HG03354 (cell line): ENCODE measurements around the gene GJD2.

Experiments
- ATAC-seq: cut with Tn5 transposase; IDR thresholded peaks from one replicate; pipeline ENCODE4 v1.9.1; 2021; ENCODE audit warnings: mild to moderate bottlenecking; ENCODE audit not compliant: unreplicated experiment, poor library complexity, severe bottlenecking

Gene GJD2

GRCh38 chr15:34754674-34755418, at the start of gene GJD2:
Gene GJD2 (minus strand): TSS chr15:34754998. CDS start chr15:34754488, 510 bp downstream.
- ATAC-seq = no peak

GRCh38 chr15:34804113-34804512, 49.3 kb upstream of the GJD2 start:
- ATAC-seq = no peak

- no peak for ATAC-seq
These were observed 48.3 kb upstream of the GJD2 start for GRCh38 chr15:34802803-34803750.

GRCh38 chr15:34802371-34802770, 47.6 kb upstream of the GJD2 start:
- no peak for ATAC-seq

GRCh38 chr15:34799149-34800101, 44.6 kb upstream of the GJD2 start:
- ATAC-seq = no peak

- ATAC-seq = no peak
These were observed 42.1 kb upstream of the GJD2 start for GRCh38 chr15:34796847-34797435.

- ATAC-seq = no peak
These were observed 40.7 kb upstream of the GJD2 start, which contains the start of gene ACTC1 for GRCh38 chr15:34795267-34796081. Gene ACTC1 (minus strand): TSS chr15:34795549. CDS start chr15:34794808, 741 bp downstream.

- no peak for ATAC-seq
These were observed 39.9 kb upstream of the GJD2 start for GRCh38 chr15:34794590-34795206.

GRCh38 chr15:34793901-34794300, 39.1 kb upstream of the GJD2 start:
- ATAC-seq = no peak

- no peak for ATAC-seq
These were observed 38.3 kb upstream of the GJD2 start for GRCh38 chr15:34793071-34793470.

- ATAC-seq = no peak
These were observed 36.9 kb upstream of the GJD2 start for GRCh38 chr15:34791701-34792100.

GRCh38 chr15:34790121-34790520, 35.3 kb upstream of the GJD2 start:
- no peak for ATAC-seq

- ATAC-seq = no peak
These were observed 34.5 kb upstream of the GJD2 start for GRCh38 chr15:34789326-34789725.

GRCh38 chr15:34786206-34786605, 31.4 kb upstream of the GJD2 start:
- no peak for ATAC-seq

GRCh38 chr15:34783991-34784390, 29.2 kb upstream of the GJD2 start:
- ATAC-seq = no peak

- no peak for ATAC-seq
These were observed 28.6 kb upstream of the GJD2 start for GRCh38 chr15:34783431-34783830.

- no peak for ATAC-seq
These were observed 28.1 kb upstream of the GJD2 start for GRCh38 chr15:34782901-34783300.

- ATAC-seq = no peak
These were observed 25.9 kb upstream of the GJD2 start for GRCh38 chr15:34780725-34781124.
